ENCODE data around the gene COL4A4. TPM values are rescaled to one million over a fixed set of nuclear protein-coding genes. Genes with fewer than 3 reads are reported as not detected.

COL4A4 gene
- total and polyA plus RNA-seq, 2 donors (not counting 1 experiment from before 2014, with no cell fraction given) = 6.2 to 30.2 TPM

- ChIA-PET POLR2A (no interaction called here), CTCF (no interaction called here)
These were observed 128.2 kb downstream of the COL4A4 start for GRCh38 chr2:227035711-227036367.

More at GRCh38 chr2:227035711-227036367, 128.2 kb downstream of the COL4A4 start:
- no peaks in the 10 kb centered on the region for H3K4me1 Mint-ChIP-seq
- Histone ChIP-seq H3K4me3 (ENCODE audit: control extremely low read depth in 1 of 5, extremely low read depth in 1 of 5, insufficient read depth in 1 of 5, low read depth in 2 of 5, low read length in 4 of 5) (no peak overlapping the region), H4K20me1 (ENCODE audit: control insufficient read depth, insufficient read depth, low read length, poor library complexity, severe bottlenecking) (no peaks in the 10 kb centered on the region), H3K9me3 (ENCODE audit: control extremely low read depth in 1 of 3, control insufficient read depth in 2 of 3, insufficient read depth in 1 of 3, low read length in 2 of 3) (no peaks in the 10 kb centered on the region), H3K27ac (ENCODE audit: low read length in 2 of 2) (no peak overlapping the region), H3K79me2 (ENCODE audit: control insufficient read depth, insufficient read depth, low read length) (no peaks in the 10 kb centered on the region), H3K9ac (ENCODE audit: low read length) (no peak overlapping the region), H3K36me3 (replicated peaks in 1 of 2; ENCODE audit: control extremely low read depth in 1 of 2, control insufficient read depth in 1 of 2, extremely low read depth in 1 of 2, insufficient read depth in 2 of 2, low read length in 1 of 2) (no peaks in the 10 kb centered on the region), H3K4me2 (replicated peaks; ENCODE audit: low read depth, low read length, poor library complexity, severe bottlenecking) (no peak overlapping the region), H3K4me1 (ENCODE audit: control insufficient read depth in 2 of 2, insufficient read depth in 2 of 2, low read length in 2 of 2) (no peaks in the 10 kb centered on the region), H3K27me3 (replicated peaks in 1 of 4; ENCODE audit: control extremely low read depth in 1 of 4, control insufficient read depth in 3 of 4, insufficient read depth in 4 of 4, low read length in 3 of 4) (no peaks in the 10 kb centered on the region), H2AFZ (ENCODE audit: insufficient read depth, low read depth, low read length, poor library complexity, severe bottlenecking) (no peak overlapping the region)
- TF ChIP-seq EZH2 (IDR thresholded peaks at IDR 0.05; ENCODE audit: borderline replicate concordance, insufficient read depth, low read depth, low read length, poor library complexity, severe bottlenecking) = no peak
- TF ChIP-seq CTCF (IDR thresholded peaks at IDR 0.05) = no peak
- DNase-seq = no peak
- ATAC-seq (ENCODE audit: low read depth) = no peak
- H3K27me3 Mint-ChIP-seq = no peaks in the 10 kb centered on the region
- H3K27ac Mint-ChIP-seq = no peak overlapping the region
- intact Hi-C loops (cut with micrococcal nuclease) = no loop called here
- 94% methylated on average over 2 of the region's 7 CpGs for WGBS (ENCODE audit: insufficient coverage)
- H3K9me3 Mint-ChIP-seq (ENCODE audit: insufficient read depth) = peaks cover 3% of the 10 kb centered on the region
- no peak overlapping the region for H3K4me3 Mint-ChIP-seq

All from B cell (primary cell).